Measurements from ENCODE around the gene CFAP47.

CFAP47 gene

DNA sequence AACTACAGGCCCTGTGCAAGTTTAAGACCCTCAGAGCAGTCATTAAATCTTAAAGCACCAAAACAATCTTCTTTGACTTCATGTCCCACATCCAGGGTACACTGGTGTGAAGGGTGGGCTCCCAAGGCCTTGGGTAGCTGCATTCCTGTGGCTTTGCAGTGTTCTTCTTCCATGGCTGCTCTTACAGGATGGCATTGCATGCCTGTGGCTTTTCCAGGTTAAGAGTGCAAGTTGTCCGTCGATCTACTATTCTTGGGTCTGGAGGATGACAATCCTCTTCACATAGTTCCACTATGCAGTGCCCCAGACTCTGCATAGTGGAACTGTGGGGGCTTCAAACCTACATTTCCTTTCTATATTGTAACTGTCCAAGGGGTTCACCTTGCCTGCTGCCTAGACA lies 494.5 kb downstream of the CFAP47 start:
- DNase-seq (ENCODE audit: insufficient read length, low spot score), result no peak
- TF ChIP-seq, protein P1, sequence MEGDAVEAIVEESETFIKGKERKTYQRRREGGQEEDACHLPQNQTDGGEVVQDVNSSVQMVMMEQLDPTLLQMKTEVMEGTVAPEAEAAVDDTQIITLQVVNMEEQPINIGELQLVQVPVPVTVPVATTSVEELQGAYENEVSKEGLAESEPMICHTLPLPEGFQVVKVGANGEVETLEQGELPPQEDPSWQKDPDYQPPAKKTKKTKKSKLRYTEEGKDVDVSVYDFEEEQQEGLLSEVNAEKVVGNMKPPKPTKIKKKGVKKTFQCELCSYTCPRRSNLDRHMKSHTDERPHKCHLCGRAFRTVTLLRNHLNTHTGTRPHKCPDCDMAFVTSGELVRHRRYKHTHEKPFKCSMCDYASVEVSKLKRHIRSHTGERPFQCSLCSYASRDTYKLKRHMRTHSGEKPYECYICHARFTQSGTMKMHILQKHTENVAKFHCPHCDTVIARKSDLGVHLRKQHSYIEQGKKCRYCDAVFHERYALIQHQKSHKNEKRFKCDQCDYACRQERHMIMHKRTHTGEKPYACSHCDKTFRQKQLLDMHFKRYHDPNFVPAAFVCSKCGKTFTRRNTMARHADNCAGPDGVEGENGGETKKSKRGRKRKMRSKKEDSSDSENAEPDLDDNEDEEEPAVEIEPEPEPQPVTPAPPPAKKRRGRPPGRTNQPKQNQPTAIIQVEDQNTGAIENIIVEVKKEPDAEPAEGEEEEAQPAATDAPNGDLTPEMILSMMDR (IDR thresholded peaks at IDR 0.05; ENCODE audit: insufficient read depth, missing control alignments), result no peak
- no peak for FAIRE-seq

DNA sequence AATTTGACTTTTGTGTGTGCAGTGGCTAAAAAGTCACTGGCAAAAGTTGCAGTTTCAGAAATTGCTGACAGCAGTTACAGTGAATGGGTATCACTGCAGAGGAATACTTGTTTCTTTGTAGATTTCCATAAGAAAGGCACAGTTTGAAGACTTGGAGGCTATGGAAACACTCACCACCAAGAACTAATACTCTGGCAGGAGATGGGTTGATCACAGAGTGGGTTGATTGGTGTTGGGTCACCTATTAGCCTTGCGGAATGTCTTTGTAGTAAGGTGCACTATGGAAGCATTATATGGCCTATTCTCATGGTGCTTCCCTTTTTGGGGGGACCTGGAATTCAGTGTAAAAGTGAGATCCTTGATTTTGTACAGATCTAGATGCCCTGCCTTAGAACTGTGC lies 502.8 kb downstream of the CFAP47 start:
- DNase-seq (ENCODE audit: insufficient read length, low spot score) (no peak), FAIRE-seq (no peak)
- TF ChIP-seq, protein P1 (IDR thresholded peaks at IDR 0.05; ENCODE audit: insufficient read depth, missing control alignments), result no peak

DNA sequence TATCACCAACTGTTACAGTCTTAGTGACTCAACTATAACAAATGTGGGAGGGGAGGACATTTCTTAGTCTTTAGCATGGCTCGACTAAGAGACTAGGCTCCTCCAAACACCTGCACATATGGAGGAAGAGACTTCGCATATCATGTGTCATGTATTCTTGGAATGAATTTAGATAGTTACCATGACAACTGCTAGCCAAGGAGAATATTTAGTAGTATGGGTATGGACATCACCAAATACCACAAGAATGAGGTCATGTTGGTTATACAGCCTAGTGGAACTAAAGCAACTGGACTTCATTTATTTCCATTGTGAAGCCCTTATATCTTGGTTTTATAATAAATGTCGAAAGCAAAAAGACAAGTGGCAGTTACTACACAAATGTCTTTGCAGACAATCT lies 512.3 kb downstream of the CFAP47 start:
- TF ChIP-seq, protein P1 (IDR thresholded peaks at IDR 0.05; ENCODE audit: insufficient read depth, missing control alignments), result no peak
- no peak for FAIRE-seq

DNA sequence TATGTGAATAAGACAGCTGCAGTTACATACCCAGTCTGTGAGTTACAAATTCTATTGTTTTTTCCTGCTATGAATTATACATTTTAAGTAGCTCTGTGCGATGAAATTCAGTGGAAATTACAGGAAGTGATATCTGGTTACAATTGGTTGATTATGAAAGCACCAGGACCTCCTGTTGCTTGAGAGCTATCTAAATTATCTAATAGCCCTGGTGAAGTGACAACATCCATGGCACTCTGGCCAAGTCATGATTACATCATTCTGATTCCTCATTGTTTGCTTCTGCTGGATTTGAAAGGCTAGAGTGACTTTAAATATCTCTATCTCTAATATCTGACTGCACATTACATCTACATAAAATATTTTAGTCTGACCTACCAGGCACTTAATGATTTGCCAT lies 515.0 kb downstream of the CFAP47 start:
- TF ChIP-seq, protein P1 (IDR thresholded peaks at IDR 0.05; ENCODE audit: insufficient read depth, missing control alignments), result no peak
- FAIRE-seq, result no peak

More for the DNA sequence above, 512.3 kb downstream of the CFAP47 start:
- DNase-seq (ENCODE audit: insufficient read length, low spot score), result no peak

More for the DNA sequence above, 515.0 kb downstream of the CFAP47 start:
- DNase-seq (ENCODE audit: insufficient read length, low spot score), result no peak
